ENCODE measurements around the gene NAA60. TPM values are rescaled to one million over a fixed set of nuclear protein-coding genes. Genes with fewer than 3 reads are reported as not detected.

NAA60 gene
- polyA plus RNA-seq, 1 donor from 2014 or later = 32.0 TPM

DNA sequence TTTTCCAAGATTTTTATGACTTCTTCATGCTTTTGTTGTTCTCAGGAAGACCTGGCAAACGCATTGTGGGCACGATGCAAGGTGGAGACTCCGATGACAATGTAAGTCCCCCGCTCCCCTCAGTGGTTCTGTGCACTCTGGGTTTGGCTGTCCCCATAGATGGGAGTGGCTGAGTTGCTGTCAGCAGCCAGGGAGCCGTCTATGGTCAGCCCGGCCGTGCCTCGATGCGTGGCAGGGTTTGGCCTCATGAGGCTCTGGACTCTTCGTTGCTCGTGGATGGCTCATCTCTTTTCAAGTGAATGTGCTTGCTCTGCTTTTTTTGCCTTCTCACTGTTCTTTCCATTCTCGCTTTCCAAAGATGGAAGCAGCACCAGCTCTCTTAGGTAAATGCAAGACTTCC, 89.3 kb downstream of the NAA60 start:
- H3K36me3 ChIP-seq (ENCODE audit: insufficient read depth, low read length) = no peaks in the 10 kb centered on the region
- TF ChIP-seq, protein P1, sequence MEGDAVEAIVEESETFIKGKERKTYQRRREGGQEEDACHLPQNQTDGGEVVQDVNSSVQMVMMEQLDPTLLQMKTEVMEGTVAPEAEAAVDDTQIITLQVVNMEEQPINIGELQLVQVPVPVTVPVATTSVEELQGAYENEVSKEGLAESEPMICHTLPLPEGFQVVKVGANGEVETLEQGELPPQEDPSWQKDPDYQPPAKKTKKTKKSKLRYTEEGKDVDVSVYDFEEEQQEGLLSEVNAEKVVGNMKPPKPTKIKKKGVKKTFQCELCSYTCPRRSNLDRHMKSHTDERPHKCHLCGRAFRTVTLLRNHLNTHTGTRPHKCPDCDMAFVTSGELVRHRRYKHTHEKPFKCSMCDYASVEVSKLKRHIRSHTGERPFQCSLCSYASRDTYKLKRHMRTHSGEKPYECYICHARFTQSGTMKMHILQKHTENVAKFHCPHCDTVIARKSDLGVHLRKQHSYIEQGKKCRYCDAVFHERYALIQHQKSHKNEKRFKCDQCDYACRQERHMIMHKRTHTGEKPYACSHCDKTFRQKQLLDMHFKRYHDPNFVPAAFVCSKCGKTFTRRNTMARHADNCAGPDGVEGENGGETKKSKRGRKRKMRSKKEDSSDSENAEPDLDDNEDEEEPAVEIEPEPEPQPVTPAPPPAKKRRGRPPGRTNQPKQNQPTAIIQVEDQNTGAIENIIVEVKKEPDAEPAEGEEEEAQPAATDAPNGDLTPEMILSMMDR (IDR thresholded peaks at IDR 0.05; ENCODE audit: poor library complexity, severe bottlenecking) = no peak
- no peak for TF ChIP-seq SMC3 (conservative IDR thresholded peaks at IDR 0.05; ENCODE audit: poor library complexity)
- TF ChIP-seq RAD21 (conservative IDR thresholded peaks at IDR 0.05) = no peak
- TF ChIP-seq, protein P2, sequence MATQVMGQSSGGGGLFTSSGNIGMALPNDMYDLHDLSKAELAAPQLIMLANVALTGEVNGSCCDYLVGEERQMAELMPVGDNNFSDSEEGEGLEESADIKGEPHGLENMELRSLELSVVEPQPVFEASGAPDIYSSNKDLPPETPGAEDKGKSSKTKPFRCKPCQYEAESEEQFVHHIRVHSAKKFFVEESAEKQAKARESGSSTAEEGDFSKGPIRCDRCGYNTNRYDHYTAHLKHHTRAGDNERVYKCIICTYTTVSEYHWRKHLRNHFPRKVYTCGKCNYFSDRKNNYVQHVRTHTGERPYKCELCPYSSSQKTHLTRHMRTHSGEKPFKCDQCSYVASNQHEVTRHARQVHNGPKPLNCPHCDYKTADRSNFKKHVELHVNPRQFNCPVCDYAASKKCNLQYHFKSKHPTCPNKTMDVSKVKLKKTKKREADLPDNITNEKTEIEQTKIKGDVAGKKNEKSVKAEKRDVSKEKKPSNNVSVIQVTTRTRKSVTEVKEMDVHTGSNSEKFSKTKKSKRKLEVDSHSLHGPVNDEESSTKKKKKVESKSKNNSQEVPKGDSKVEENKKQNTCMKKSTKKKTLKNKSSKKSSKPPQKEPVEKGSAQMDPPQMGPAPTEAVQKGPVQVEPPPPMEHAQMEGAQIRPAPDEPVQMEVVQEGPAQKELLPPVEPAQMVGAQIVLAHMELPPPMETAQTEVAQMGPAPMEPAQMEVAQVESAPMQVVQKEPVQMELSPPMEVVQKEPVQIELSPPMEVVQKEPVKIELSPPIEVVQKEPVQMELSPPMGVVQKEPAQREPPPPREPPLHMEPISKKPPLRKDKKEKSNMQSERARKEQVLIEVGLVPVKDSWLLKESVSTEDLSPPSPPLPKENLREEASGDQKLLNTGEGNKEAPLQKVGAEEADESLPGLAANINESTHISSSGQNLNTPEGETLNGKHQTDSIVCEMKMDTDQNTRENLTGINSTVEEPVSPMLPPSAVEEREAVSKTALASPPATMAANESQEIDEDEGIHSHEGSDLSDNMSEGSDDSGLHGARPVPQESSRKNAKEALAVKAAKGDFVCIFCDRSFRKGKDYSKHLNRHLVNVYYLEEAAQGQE (IDR thresholded peaks at IDR 0.05; ENCODE audit: borderline replicate concordance) = no peak
- TF ChIP-seq POLR2AphosphoS5 (IDR thresholded peaks at IDR 0.05) = no peak
- no peak for TF ChIP-seq EP300 (conservative IDR thresholded peaks at IDR 0.05; ENCODE audit: poor library complexity, severe bottlenecking)

DNA sequence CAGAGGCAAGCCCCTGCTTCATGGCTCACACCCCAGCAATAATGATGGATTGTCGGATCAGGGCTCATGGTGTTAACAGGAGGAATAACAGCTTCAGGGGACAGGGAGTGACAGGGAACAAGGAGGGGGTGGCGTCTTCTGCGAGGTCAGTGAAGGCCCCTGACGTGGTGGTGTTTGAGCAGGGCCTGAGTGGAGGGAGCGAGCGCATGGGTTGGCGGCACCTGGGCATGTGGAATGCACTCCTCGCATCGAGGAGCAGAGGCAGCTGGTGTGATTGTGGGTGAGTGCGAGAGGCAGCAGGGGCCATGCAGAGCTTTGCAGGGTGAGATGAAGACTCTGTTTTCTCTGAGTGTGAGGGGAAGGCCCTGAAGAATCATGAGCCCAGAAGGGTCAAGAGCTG, 90.6 kb downstream of the NAA60 start:
- no peak overlapping the region for H3K27ac ChIP-seq (ENCODE audit: low read length)
- H2AFZ ChIP-seq (ENCODE audit: low read depth, low read length) = no peak overlapping the region
- H3K9me2 ChIP-seq (ENCODE audit: insufficient read depth, low read length) = no peaks in the 10 kb centered on the region
- H3K9ac ChIP-seq (ENCODE audit: low read length) = no peak overlapping the region
- H3K36me3 ChIP-seq (ENCODE audit: insufficient read depth, low read length) = no peaks in the 10 kb centered on the region
- H3K27me3 ChIP-seq (ENCODE audit: insufficient read depth, low read depth, low read length) = no peaks in the 10 kb centered on the region
- no peaks in the 10 kb centered on the region for H4K20me1 ChIP-seq (ENCODE audit: insufficient read depth)
- no peak overlapping the region for H3K4me3 ChIP-seq (ENCODE audit: low read length)
- no peaks in the 10 kb centered on the region for H3F3A ChIP-seq (ENCODE audit: insufficient read depth, low read length, poor library complexity, severe bottlenecking)
- TF ChIP-seq SMC3 (conservative IDR thresholded peaks at IDR 0.05; ENCODE audit: poor library complexity) = no peak
- TF ChIP-seq EZH2 (IDR thresholded peaks at IDR 0.05; ENCODE audit: borderline replicate concordance, insufficient read depth, low read length, poor library complexity, severe bottlenecking) = no peak
- TF ChIP-seq POLR2AphosphoS5 (IDR thresholded peaks at IDR 0.05) = no peak
- TF ChIP-seq RAD21 (conservative IDR thresholded peaks at IDR 0.05) = no peak
- TF ChIP-seq, protein P1 (IDR thresholded peaks at IDR 0.05; ENCODE audit: poor library complexity, severe bottlenecking) = no peak
- no peak for TF ChIP-seq TAF1 (IDR thresholded peaks at IDR 0.05; ENCODE audit: low read depth)
- TF ChIP-seq, protein P2 (IDR thresholded peaks at IDR 0.05; ENCODE audit: borderline replicate concordance) = no peak
- TF ChIP-seq MXI1 (conservative IDR thresholded peaks at IDR 0.05; ENCODE audit: poor library complexity, severe bottlenecking) = no peak
- TF ChIP-seq EP300 (conservative IDR thresholded peaks at IDR 0.05; ENCODE audit: poor library complexity, severe bottlenecking) = no peak
- no peak overlapping the region for H3K4me2 ChIP-seq (ENCODE audit: low read length)
- no peaks in the 10 kb centered on the region for H3K9me3 ChIP-seq (ENCODE audit: low read length)
- no peaks in the 10 kb centered on the region for H3K79me2 ChIP-seq (replicated peaks; ENCODE audit: insufficient read depth, low read length)

More for the DNA sequence above, 89.3 kb downstream of the NAA60 start:
- Histone ChIP-seq H4K20me1 (ENCODE audit: insufficient read depth) (no peaks in the 10 kb centered on the region), H2AFZ (ENCODE audit: low read depth, low read length) (no peak overlapping the region), H3K27me3 (ENCODE audit: insufficient read depth, low read depth, low read length) (no peaks in the 10 kb centered on the region), H3K9me3 (ENCODE audit: low read length) (peaks cover 5% of the 10 kb centered on the region), H3K9me2 (ENCODE audit: insufficient read depth, low read length) (no peaks in the 10 kb centered on the region), H3K79me2 (replicated peaks; ENCODE audit: insufficient read depth, low read length) (no peaks in the 10 kb centered on the region), H3K4me3 (ENCODE audit: low read length) (no peak overlapping the region), H3K27ac (ENCODE audit: low read length) (no peak overlapping the region), H3K9ac (ENCODE audit: low read length) (no peak overlapping the region), H3F3A (ENCODE audit: insufficient read depth, low read length, poor library complexity, severe bottlenecking) (no peaks in the 10 kb centered on the region), H3K4me2 (ENCODE audit: low read length) (no peak overlapping the region)

Data from neural cell (in vitro differentiated cells).